ENCODE measurements around the gene CDK9. TPM values are rescaled to one million over a fixed set of nuclear protein-coding genes. Genes with fewer than 3 reads are reported as not detected.

Gene CDK9
- total RNA-seq, 1 experiment from 2014 or later = 62.1 TPM

DNA sequence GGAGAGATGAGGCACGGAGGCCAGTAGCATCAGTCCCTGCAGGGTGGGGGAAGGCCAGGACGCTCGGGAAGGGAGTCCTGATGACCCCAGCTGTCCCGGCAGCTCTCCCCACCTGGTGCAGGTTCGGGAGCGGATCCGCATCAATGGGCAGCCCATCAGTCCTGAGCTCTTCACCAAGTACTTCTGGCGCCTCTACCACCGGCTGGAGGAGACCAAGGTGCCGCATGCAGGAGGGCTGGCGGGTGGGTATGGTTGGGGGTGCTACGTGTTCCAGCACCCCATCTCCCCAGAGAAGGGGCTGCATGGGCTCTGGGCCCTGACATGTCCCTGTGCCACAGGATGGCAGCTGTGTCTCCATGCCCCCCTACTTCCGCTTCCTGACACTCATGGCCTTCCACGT, 21.0 kb downstream of the CDK9 start:
- ChIA-PET POLR2A (no interaction called here), CTCF (interaction anchor here (1.3 kb wide), 1 partner anchor 63 kb away, joined by 4 read pairs; no protein-coding TSS in a partner anchor)
- Mint-ChIP-seq H3K4me3 (ENCODE audit: unreplicated experiment) (no peak overlapping the region), H3K27me3 (ENCODE audit: insufficient read depth, unreplicated experiment) (no peaks in the 10 kb centered on the region), H3K9me3 (ENCODE audit: unreplicated experiment) (no peaks in the 10 kb centered on the region), H3K4me1 (ENCODE audit: insufficient read depth, unreplicated experiment) (peaks cover 12% of the 10 kb centered on the region), H3K36me3 (ENCODE audit: insufficient read depth, unreplicated experiment) (peaks cover 75% of the 10 kb centered on the region), H3K27ac (ENCODE audit: low read depth, unreplicated experiment) (no peak overlapping the region)
- intact Hi-C loops (cut with micrococcal nuclease) = no loop called here
- no TSS peak for BruUV-seq (replicated peaks)
- no peak for TF ChIP-seq CTCF (IDR thresholded peaks at IDR 0.05; ENCODE audit: unreplicated experiment)
- DNase-seq (ENCODE audit: unreplicated experiment) = no peak

- intact Hi-C loops (cut with micrococcal nuclease) = no loop called here
- BruUV-seq (replicated peaks) = no TSS peak
- H3K4me1 Mint-ChIP-seq (ENCODE audit: insufficient read depth, unreplicated experiment) = peaks cover 12% of the 10 kb centered on the region
Measured at GRCh38 chr9:127808347-127809001, 22.6 kb downstream of the CDK9 start.

DNA sequence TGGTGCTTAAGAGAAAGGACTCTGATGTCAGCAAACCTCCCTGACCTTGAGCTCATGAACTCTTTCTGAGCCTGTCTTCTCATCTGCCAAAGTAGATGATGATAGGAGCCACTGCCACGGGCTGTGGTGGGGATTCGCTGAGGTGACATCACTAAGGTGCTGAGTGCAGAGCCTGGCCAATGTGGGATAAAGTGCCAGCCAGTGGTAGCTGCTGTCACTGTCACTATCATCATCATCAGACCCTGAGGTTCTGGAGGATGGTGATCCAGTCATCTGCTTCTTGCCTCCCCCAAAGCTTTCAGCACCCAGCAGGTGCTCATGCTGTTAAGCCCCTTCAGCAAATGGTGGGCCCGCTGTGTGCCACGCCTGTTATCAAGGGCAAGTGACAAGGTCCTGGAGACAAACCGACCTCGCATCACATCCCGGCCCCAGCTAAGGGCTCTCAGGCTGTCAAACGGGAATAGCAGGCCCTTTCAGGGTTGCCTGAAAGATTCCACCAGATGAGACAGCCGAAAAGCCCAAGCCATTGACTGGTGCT, 23.2 kb downstream of the CDK9 start:
- intact Hi-C loops (cut with micrococcal nuclease) = no loop called here
- H3K9me3 Mint-ChIP-seq (ENCODE audit: unreplicated experiment) = no peaks in the 10 kb centered on the region
- H3K27ac Mint-ChIP-seq (ENCODE audit: low read depth, unreplicated experiment) = no peak overlapping the region
- peaks cover 96% of the 10 kb centered on the region for H3K36me3 Mint-ChIP-seq (ENCODE audit: insufficient read depth, unreplicated experiment)
- no TSS peak for BruUV-seq (replicated peaks)
- H3K27me3 Mint-ChIP-seq (ENCODE audit: insufficient read depth, unreplicated experiment) = no peaks in the 10 kb centered on the region
- DNase-seq (ENCODE audit: unreplicated experiment) = no peak
- no peak for TF ChIP-seq CTCF (IDR thresholded peaks at IDR 0.05; ENCODE audit: unreplicated experiment)
- CTCF ChIA-PET = interaction anchor here (0.6 to 1.0 kb wide), 2 partner anchors 135 to 288 kb away, joined by 3 read pairs; no protein-coding TSS in a partner anchor
- H3K4me3 Mint-ChIP-seq (ENCODE audit: unreplicated experiment) = no peak overlapping the region
- H3K4me1 Mint-ChIP-seq (ENCODE audit: insufficient read depth, unreplicated experiment) = peaks cover 8% of the 10 kb centered on the region
- POLR2A ChIA-PET = no interaction called here

More at GRCh38 chr9:127808347-127809001, 22.6 kb downstream of the CDK9 start:
- TF ChIP-seq CTCF (IDR thresholded peaks at IDR 0.05; ENCODE audit: unreplicated experiment) = no peak
- Mint-ChIP-seq H3K27me3 (ENCODE audit: insufficient read depth, unreplicated experiment) (no peaks in the 10 kb centered on the region), H3K9me3 (ENCODE audit: unreplicated experiment) (no peaks in the 10 kb centered on the region), H3K27ac (ENCODE audit: low read depth, unreplicated experiment) (no peak overlapping the region), H3K36me3 (ENCODE audit: insufficient read depth, unreplicated experiment) (peaks cover 91% of the 10 kb centered on the region), H3K4me3 (ENCODE audit: unreplicated experiment) (no peak overlapping the region)
- ChIA-PET POLR2A (no interaction called here), CTCF (interaction anchor here (0.6 to 1.0 kb wide), 2 partner anchors 136 to 287 kb away, joined by 3 read pairs; no protein-coding TSS in a partner anchor)
- no peak for DNase-seq (ENCODE audit: unreplicated experiment)

DNA sequence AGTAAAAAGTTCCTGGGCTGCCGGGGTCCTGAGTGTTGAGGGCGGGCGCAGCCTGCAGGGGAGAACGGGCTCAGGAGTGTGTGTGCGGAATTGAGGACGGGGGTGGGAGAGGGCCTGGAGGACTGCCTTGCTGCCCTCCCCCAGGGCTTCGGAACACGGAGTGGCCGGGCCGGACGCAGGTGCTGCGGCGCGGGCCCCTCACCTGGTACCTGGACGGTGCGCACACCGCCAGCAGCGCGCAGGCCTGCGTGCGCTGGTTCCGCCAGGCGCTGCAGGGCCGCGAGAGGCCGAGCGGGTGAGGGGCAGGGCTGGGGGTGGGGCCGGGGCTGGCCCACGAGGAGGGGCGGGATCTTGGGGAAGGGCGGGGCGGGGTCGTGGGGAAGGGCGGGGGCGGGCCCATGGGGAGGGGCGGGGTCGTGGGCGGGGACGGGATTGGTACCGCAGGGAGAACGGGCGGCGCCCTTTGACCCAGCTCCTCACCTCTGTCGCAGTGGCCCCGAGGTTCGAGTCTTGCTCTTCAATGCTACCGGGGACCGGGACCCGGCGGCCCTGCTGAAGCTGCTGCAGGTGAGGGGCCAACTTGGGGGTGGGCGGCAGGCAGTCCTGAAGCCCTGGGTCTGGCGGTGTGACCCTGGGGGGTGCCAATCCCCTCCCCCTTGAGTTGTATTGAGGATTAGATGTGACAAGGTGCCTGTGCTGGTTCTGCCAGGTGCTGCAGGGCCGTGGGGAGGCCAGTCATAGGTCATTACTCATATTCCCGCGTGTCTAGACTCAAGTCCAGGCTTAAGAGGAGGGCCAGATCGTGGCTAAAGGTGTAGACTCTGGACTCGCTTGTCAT, 23.9 kb downstream of the CDK9 start:
- Mint-ChIP-seq H3K36me3 (ENCODE audit: insufficient read depth, unreplicated experiment) (peaks cover 96% of the 10 kb centered on the region), H3K4me3 (ENCODE audit: unreplicated experiment) (no peak overlapping the region), H3K4me1 (ENCODE audit: insufficient read depth, unreplicated experiment) (peaks cover 5% of the 10 kb centered on the region), H3K9me3 (ENCODE audit: unreplicated experiment) (no peaks in the 10 kb centered on the region), H3K27ac (ENCODE audit: low read depth, unreplicated experiment) (no peak overlapping the region), H3K27me3 (ENCODE audit: insufficient read depth, unreplicated experiment) (no peaks in the 10 kb centered on the region)
- POLR2A ChIA-PET = no interaction called here
- CTCF ChIA-PET = interaction anchor here (0.7 kb wide), 1 partner anchor 37 kb away, joined by 4 read pairs; no protein-coding TSS in a partner anchor
- intact Hi-C loops (cut with micrococcal nuclease) = no loop called here
- no peak for DNase-seq (ENCODE audit: unreplicated experiment)
- BruUV-seq (replicated peaks) = no TSS peak
- TF ChIP-seq CTCF (IDR thresholded peaks at IDR 0.05; ENCODE audit: unreplicated experiment) = no peak

Data from MCF 10A (cell line).